GM08714 (cell line): ENCODE data around the gene GNPAT.

Experiments
- H3K4me3 ChIP-seq: fragments of 200-500 bp; sonication (Bioruptor generic); 2 replicates; pipeline ENCODE4 v1.5.1; 2014; ENCODE audit warnings: mild to moderate bottlenecking, low read length, inconsistent platforms
- ZNF274 ChIP-seq: IDR thresholded peaks from 2 replicates; pipeline ENCODE4 v1.6.1; 2012; ENCODE audit warnings: mild to moderate bottlenecking, low read depth, low read length

The GNPAT gene

GRCh38 chr1:231311720-231312431, 70.9 kb downstream of the GNPAT start:
- TF ChIP-seq ZNF274 = no peak

DNA sequence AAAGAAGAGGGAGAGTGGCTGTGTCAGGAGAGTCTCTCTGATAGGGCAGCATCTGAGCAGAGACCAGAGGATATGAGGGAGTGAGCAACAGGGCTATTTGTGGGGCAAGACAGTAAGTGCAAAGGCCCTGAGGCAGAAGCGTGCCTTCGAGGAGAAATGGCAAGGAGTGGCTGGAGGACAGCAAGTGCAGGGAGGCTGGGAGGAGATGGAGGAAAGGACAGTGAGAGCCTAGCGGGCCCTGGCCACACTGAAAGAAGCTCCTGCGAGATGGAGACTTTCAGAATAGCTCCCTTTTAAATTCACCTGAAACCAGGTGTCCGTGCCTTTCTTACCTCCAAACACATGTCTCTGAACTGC, 71.4 kb downstream of the GNPAT start:
- no peak overlapping the region for H3K4me3 ChIP-seq
- TF ChIP-seq ZNF274 = no peak

More at GRCh38 chr1:231311720-231312431, 70.9 kb downstream of the GNPAT start:
- H3K4me3 ChIP-seq = no peak overlapping the region

GRCh38 chr1:231313661-231314060, 72.6 kb downstream of the GNPAT start:
- no peak overlapping the region for H3K4me3 ChIP-seq
- no peak for TF ChIP-seq ZNF274

DNA sequence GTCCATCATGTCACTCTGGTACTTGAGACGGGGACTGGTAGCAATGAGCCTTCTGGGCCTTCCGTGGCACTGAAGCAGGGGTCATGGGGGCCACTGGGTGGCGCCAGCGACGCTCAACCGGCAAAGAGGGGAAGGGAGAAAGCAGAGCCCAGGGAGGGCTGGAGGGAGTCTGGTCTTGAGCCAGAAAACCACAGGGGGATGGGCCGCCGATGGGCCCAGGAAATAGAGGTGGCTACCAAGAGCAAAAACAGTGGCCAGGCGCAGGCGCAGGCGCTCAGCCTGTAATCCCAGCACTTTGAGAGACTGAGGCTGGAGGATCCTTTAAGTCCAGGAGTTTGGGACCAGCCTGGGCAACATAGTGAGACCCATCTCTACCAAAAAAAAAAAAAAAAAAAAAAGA, 74.9 kb downstream of the GNPAT start:
- H3K4me3 ChIP-seq = no peak overlapping the region
- TF ChIP-seq ZNF274 = no peak

DNA sequence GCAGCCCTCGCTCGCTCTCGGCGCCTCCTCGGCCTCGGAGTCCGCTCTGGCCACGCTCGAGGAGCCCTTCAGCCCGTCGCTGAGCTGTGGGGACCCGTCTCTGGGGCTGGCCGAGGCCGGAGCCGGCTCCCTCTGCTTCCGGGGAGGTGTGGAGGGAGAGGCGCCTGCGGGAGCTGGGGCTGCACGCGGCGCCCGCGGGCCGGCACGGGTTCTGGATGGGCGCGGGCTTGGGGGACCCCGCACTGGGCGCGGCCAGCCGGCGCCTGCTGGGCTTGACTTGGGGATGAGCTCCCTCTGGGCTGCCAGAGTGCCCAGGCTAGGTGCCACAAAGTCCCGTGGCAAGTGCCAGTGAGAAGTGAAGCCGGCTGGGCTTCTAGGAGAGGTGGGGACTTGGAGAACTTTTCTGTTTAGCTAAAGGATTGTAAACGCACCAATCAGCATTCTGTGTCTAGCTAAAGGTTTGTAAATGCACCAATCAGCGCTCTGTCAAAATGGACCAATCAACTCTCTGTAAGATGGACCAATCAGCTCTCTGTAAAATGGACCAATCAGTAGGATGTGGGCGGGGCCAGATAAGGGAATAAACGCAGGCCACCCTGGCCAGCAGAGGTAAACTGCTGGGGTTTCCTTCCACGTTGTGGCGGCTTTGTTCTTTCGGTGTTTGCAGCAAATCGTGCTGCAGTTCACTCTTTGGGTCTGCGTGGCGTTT, 76.4 kb downstream of the GNPAT start:
- TF ChIP-seq ZNF274 = no peak
- H3K4me3 ChIP-seq = no peak overlapping the region

GRCh38 chr1:231318015-231318355, 77.0 kb downstream of the GNPAT start:
- H3K4me3 ChIP-seq = no peak overlapping the region
- TF ChIP-seq ZNF274 = no peak

DNA sequence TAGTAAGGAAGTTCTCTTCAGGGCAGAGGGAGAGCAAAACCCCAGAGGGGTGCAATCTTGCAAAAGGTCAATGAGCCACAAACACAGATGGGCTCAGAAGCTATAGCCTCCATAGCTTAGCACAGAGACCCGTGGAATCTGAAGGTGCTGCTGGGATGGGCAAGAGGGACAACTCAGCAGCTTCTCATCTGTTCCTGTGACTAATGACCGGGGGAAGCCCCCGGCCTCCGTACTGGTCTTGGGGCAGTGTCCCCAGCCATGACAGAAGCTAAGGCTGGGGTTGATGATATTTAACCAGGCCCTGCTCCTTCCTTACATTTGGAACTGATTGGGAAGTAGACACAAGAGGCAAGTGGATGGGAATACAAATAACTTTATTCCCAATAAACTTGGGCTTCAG, 77.6 kb downstream of the GNPAT start:
- H3K4me3 ChIP-seq = no peak overlapping the region
- TF ChIP-seq ZNF274 = no peak

- TF ChIP-seq ZNF274 = no peak
These were observed 78.1 kb downstream of the GNPAT start for GRCh38 chr1:231319080-231319479.

DNA sequence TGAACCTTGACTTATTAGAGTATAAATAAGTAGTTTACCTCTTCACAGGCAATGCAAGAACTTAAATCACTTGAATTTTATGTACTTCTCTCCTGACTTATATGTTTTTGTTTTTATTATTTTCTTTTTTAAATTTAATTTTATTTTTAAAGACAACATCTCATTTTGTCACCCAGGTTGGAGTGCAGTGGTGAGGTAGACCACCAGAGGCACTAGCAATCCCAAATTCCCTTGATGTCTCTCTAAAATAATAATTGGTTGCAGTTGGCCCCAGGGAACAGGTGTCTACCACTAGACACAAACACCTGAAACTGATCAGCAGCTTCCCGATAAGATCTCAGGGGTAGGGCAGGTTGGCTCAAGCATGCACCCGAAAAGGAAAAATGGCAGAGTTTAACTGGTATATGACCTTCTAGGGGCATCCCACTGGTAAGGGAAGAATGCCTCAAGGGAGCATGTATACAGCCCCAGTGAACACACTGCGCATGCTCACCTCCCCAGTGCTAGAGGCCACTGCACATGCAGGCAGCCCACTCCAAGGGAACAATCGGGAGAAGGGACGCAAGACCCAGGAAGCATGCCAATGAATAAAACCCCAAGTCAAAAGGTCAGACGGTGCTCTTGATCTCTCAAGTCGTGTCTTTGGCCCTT, 82.0 kb downstream of the GNPAT start:
- H3K4me3 ChIP-seq = no peak overlapping the region
- no peak for TF ChIP-seq ZNF274

More at GRCh38 chr1:231319080-231319479, 78.1 kb downstream of the GNPAT start:
- H3K4me3 ChIP-seq = no peak overlapping the region

GRCh38 chr1:231324660-231325059, 83.6 kb downstream of the GNPAT start:
- no peak for TF ChIP-seq ZNF274
- H3K4me3 ChIP-seq = no peak overlapping the region

- no peak overlapping the region for H3K4me3 ChIP-seq
- TF ChIP-seq ZNF274 = no peak
These were observed 85.2 kb downstream of the GNPAT start for GRCh38 chr1:231326248-231326647.
